Measurements from ENCODE around the gene NISCH.

The NISCH gene

DNA sequence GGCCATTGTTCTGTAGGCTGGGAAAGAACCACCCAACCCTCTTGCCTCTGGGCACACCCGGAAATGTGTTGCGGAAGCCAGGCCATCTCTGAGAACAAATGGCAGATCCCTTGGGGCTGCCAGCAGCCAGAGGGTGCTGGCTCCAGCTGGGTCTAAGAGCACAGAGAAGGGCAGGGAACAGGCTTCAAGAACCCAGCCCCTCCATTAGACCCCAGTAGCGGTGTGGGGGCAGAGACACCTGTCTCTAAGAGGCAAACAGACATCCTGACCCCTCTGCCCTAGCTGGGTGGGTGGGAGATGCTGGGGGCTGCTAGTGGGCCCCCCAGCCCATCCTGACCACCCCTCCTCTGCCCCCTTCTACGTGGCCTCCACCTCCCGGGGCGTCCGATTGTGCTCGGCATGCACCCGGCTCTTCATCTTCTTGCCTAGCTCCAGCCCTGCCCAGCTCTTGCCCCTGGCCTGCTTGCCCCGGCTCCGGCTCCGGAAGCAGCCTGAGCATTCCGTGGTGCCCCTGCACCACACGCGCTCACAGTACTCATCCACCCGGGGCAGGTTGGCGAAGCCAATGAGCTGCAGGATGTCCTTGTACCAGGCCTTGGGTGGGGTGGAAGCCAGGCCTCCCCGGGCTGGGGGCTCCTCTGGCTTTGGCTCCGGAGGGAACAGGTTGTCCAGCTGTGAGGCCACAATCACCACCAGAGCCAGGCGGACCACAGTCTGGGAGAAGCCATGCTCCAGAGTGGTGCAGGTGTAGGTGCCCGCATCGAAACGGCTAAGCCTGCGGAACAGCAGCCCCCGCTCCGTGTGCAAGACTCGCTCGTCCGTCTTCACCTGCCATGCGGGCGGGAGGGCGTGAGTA, 19.9 kb upstream of the NISCH start:
- no peak for DNase-seq (ENCODE audit: low spot score)

DNA sequence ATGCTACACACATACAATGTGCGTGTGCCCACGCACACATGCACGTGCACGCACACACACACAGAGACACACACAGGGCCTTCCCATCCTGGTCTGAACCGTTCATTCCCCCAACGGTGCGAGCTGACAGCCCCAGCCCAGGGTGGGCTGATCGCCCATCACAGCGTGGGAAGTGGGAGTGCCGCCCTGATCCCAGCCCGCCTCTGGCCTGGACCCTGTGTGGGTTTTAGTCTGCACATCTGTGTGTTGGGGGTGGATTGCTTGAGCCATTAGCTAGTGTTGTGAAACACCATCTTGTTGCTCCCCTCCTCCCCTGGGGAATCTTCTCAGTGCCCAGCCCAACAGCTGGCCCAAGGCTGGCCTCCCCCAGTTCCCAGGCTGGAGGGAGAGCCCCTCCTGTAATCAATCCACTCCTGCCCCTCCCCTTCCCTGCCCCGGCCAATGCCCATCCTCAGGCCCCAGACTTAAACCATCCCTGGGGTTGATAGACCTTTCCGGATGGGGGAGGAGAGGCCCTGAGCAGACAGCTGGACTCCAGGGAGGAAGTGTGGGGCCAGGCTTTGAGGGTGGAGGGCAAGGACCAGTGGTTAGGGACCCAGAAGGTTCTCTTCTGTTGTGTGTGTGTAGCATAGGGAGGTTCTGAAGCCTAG, 18.8 kb upstream of the NISCH start:
- DNase-seq (ENCODE audit: low spot score): no peak

DNA sequence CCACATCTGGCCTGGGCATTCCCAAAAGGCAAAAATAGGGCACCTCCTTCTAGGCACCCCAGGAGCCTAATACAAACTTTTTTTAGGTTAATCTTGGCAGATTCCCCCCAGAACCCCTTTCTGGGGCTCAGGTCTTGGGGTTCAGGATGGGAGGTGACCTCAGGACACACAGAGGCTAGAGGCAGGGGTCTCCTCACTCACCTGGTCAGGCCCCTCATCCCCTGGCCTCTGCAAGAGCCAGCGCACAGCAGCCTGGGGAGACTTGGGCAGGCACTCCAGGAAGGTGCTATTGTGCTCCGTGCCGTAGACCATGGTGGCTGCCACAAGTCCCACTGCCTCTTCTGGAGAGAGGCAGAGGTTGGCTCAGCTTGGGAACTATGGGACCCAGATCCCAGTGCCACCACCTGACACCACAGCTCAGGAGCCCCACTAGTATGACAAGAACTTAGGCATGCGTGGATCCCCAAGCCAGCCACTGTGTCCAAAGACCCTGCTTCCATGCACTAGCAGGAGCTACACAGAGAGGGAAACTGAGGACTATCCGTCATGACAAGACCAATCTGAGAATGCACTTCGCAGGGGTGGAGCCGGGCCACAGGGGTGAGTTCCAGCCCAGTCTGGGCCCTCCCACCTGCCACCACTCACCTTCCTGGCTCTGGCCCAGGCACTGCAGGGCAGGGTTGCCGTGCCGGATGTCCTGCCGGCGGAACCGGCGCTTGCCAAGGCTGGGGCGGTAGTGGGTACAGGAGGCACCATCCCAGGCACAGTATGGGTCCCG, 17.9 kb upstream of the NISCH start:
- no peak for DNase-seq (ENCODE audit: low spot score)

DNA sequence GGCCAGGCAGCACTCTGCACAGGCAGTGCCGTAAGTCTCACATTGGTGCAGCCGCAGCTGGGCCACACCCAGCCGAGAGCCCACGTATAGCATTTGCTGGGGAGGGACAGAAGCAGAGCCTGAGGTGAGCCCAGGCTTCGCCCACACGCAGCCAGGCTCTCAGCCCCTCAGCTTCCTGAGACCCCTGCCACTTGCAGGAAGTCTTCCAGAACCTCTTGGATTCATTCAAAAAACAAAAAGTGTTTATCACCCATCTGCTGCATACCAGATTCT, 17.4 kb upstream of the NISCH start:
- no peak for DNase-seq (ENCODE audit: low spot score)

DNA sequence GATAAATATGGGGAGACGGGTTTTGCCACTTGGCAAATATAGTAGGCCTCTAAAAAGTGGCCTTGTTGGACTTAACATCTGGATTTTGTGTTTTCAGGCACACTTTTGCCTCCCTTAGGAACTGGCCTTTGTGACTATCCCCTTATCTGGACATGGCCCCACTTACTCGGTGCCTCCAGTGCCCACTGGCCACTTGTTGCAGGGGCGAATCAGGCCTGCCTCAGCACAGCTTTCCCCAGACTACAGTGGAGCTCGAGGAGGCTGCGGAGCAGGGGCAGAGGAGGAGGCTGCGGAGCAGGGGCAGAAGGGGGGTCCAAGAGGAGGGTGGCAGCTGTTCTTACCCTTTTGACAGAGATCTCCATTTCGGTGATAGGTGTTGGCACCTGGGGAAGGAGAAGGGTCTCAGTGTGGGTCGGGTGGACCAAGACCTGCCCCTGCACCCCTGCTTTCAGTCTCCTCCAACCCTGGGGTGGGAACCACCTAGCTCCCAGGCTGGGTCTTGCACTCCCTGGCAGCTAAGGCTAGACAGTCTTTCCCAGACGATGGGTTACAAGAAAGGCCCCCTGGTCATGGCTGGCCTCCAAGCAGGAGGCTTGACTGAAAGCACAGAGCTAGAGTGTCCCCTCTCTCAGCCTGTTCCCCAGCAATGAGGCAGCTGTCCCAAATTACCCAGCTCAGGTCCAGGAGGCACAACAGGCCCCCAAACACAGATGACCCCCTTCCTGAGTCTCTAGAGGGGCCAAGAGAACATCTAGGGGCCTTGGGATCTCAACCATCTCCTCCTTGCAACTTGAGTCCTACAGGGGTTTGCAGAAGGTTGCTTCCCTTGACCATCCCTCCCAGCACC, 16.6 kb upstream of the NISCH start:
- DNase-seq (ENCODE audit: low spot score): no peak

DNA sequence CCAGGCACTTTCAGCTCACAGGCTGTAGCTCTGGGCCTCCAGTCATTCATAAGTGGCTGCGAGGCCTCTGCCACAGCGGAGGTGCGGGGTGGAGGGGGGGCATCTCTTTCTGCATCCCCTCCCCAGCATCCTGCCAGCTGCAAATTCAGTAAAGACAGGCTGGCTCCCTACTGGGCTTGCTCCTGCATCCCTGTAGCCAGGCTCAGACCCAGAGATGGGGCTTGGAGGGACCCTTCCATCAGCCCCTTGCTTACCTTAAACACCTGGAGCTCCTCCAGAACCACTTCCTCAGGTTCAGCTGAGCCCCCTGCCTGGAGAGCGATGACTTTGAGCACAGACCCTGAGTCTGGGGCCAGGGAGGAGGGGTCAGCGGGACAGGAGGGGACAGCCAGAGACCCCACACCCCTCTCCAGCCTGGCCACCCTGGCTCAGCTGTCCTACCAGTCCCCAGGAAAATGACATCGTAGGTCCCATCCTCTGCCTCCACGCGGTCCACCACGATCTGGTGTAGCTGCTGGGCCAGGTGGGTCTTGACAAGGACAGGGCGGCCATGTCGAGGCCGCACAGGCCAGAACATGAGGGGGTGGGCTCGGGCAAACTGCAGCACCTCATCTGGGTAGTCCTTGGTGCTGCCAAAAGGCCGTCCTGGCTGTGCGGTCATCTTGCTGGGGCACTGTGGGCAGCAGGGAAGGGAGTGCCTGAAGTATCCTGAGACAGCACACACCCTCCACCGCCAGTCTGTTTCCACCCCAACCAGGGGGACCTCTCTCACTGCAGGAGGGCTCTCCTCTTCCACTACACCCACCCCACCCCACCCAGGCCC, 15.8 kb upstream of the NISCH start:
- no peak for DNase-seq (ENCODE audit: low spot score)

DNA sequence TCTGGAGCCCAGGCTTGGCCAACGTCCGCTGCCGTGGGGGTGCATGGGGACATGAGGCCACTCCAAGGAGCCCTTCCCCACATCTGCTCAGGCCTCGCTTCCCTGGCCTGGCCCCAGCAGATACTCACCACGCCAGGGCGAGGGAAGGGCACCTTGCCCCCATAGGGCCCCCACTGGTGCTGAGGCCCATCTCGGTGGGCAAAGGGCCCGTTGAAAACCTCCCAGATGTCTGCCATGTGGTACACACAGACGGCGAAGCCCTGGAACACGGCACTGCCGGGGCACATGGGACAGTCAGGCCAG, 15.2 kb upstream of the NISCH start:
- no peak for DNase-seq (ENCODE audit: low spot score)

DNA sequence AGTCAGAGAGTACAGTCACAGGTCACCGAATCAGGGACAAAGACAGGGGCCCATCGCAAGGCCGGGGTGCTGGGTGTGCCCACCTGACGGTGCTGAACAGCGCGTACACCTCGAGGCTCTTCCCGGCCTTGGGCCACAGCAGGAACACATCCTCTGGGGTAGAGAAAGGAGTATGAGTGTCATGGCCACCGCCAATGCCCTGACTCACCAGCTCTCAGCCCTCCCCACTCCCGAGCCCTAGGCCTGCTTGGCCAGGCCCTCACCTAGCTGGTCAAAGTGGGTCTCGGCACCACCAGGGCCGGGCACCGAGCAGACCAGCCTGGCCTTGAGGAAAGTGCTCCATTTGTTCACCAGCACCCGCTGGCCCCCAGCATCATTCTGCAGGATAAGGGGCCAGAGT, 14.7 kb upstream of the NISCH start:
- no peak for DNase-seq (ENCODE audit: low spot score)

DNA sequence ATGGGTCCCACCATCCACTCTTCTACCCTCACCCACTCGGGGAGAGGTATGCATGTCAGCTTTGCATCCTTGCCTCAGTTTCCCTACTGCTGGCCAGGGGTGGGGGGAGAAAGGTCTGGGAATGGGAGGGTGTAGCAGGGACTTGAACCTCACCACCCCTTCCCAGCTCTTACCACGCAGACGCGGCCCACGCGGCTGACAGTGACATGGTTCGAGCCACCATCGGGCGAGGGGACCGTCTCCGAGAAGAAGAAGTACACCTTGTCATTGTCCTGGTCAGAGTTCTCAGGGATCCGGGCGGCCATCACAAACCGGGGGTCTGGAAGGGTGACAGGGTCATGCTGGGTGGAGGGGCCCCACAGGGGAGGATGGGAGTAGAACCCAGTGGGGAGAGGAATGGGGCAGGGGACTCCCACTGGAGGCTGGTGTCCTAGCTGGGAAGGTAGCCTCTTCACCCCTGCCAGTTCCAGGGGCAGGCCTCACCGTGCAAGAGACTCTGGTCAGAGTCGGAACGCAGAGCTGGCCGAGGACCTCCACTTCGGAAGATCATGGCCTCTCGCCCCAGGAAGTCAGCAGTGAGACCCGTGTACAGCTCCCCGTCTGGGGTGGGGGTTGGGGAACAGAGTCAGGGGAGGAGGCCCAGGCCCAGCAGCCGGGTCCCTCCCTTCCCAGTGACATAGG, 14.2 kb upstream of the NISCH start:
- DNase-seq (ENCODE audit: low spot score): no peak

DNA sequence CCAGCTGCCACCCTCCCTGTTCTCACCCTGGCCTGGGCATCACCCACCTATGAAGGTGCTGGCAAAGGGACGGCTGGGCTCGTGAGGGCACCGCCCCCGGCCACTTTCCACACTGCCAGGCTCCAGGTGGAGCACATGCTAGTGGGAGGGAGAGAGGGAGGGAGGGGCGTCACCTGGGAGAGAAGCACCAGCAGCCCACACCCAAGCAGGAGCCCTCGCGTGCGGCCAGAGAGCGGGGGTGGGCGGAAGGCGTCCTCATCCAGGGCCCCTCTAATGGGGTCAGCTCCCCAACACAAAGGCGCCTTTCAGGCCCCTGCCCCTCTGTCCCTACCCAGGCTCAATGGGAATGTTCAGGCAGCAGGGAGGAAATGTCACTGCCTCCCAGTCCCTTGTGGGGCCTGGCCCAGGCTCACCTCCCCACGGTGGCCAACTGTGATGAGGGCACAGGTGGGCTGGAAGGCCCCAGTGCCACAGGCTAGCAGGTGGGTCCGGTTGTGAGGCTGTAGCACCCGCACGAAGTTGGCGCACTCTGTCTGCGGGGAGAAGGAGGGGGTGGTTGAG, 13.6 kb upstream of the NISCH start:
- no peak for DNase-seq (ENCODE audit: low spot score)

DNA sequence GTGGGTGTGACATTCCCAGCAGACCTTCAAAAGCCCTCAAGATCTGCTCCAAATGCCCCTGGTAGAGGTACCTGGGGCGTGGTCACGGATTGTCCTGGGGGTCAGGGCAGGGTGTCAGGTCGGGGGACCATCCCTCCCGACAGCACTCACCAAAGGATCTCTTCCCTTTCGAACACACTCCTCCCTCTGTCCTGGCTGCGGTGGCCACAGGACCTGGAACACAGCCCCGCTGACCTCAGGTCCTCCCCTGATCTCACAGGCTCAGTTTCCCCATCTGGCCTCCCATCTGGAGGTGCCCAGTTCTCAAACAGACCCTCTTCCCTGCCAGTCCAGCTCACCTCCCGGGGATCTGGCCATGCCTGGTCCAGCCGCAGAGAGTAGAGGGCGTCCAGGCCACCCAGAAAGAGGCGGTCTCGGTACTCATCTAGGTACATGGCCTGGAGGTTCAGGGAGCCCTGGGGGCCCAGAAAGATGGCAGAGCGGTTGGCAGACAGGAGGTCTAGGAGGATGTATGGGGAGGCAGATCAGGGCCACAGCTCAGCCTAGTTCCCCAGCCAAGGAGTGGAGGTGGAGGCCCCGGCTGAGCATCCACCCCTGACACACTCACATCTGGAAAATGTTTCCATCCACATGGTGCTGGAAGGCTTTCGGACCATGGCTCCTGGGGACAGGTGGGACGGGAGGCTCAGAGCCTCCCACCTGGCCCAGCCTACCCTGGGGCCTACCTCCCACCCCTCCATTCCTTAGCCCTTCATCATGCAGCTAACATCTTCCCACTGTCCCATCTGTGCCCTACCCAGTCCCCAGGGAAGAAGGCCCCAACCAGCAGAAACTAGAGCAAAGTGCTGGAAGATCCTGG, 12.8 kb upstream of the NISCH start:
- DNase-seq (ENCODE audit: low spot score): no peak

DNA sequence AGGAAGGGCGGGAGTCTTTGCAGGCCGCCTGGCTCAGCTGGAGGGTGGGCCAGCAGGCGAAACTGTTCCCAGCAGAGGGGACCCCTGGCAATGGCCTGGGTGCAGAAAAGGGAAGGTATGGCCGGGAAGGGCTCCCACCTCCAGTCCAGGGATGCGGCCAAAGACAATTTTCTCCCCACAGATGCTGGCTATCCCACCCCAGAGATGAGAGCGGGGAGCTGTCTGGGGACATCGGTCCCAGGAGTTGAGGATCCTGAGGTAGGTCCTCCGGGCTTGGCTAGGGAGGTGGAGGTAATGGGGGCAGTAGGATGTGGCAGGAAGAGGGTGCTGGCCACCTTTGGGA, 12.2 kb upstream of the NISCH start:
- no peak for DNase-seq (ENCODE audit: low spot score)

DNA sequence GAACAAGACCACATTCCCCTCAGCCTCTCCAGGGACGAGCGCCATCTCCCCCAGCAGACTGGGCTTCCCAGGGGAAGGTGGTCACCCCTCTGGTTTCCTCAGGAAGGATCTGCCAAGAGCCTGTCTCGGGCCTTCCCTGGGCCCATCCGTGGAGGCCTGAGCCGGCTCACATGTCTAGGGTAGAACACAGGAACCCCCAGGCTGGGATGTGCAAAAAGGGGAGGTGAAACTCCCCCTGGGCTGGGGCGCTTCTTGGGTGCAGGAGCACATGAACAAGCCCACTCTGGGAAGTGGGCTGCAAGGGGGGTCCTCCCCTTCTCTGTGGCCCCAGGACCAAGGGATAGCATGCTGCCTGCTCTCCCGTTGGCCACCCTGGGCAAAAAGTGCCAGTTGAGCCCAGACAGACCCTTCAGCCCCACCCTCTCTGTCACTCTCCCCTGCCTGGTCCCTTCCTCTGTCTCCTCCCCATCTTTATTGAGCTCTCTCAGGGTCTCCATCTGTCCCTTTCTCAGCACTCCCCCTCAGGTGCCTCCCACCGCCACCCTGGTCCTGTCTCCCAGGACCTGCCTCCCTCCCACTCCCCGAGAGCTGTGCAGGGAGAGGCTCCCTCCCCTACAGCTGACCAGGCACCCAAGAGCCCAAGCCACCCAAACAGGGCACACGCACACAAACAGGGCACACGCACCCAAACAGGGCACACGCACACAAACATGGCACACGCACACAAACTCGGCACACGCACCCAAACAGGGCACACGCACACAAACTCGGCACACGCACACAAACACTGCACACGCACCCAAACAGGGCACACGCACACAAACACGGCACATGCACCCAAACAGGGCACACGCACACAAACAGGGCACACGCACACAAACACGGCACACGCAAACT, 11.4 kb upstream of the NISCH start:
- no peak for DNase-seq (ENCODE audit: low spot score)

DNA sequence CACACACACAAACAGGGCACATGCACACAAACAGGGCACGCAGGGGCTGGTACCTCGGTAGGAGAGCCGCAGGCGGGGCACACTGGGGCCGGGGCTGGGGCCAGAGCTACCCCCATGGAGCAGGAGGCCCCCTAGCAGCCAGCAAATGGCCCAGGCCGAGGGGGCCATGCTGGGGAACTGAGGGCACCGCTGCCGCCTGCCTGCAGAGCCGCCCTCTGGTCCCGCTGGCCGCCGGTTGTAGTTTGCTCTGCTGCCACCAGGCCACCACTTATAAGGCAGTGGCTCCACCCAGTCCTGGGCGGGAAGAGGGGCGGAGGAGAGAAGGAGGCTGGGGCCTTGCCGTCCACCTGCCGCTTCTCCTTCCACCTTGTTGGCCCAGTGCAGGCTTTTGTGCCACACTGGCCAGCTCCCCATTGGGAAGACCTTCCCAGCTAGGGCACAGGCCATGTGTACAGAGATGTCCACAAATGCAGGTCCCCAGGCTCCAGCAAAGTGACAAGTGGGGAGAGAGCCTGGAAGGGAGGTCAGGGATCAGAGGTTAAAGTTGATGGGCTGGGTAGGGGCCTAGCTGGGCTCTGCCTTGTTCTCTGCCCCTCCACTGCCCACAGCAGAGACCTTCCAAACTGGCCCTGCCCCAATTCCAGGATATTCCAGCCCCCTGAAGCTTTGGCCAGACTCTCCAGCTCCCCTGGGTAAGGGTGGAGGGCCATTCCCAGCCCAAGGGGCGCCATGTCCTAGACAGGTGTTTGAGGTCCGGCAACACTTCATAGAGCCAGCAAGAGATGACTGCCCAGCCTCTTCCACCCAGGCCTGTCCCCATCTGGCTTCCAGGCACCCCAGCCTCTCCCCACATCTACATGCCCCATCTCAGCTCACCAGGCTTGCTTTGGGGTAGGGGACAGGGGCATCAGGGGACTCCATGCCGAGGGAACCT, 10.3 kb upstream of the NISCH start, which contains the start of gene SEMA3G:
SEMA3G (minus strand) TSS at position 244 of the 934 bp plus-strand sequence; CDS start at position 168, 76 bp downstream.
- DNase-seq (ENCODE audit: low spot score): no peak

DNA sequence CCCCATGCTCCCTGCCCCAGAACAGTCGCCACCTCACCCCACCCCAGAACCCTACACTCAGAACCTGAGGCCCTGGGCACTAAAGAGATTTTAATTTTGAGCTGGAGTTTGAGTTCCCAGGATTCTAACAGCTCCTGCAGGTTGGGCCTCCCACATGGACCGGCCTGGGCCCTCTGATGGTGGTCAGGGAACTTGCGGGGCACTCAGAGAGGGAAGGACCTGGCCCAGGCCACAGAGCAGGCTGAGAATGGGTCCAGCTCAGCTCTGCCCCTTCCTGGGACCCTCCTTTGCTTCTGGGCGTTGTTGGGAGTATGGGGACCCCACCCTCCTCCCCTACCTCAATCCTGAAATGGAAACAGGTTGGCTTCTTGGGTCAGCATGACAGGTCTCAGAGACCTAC, 9.4 kb upstream of the NISCH start:
- no peak for DNase-seq (ENCODE audit: low spot score)

DNA sequence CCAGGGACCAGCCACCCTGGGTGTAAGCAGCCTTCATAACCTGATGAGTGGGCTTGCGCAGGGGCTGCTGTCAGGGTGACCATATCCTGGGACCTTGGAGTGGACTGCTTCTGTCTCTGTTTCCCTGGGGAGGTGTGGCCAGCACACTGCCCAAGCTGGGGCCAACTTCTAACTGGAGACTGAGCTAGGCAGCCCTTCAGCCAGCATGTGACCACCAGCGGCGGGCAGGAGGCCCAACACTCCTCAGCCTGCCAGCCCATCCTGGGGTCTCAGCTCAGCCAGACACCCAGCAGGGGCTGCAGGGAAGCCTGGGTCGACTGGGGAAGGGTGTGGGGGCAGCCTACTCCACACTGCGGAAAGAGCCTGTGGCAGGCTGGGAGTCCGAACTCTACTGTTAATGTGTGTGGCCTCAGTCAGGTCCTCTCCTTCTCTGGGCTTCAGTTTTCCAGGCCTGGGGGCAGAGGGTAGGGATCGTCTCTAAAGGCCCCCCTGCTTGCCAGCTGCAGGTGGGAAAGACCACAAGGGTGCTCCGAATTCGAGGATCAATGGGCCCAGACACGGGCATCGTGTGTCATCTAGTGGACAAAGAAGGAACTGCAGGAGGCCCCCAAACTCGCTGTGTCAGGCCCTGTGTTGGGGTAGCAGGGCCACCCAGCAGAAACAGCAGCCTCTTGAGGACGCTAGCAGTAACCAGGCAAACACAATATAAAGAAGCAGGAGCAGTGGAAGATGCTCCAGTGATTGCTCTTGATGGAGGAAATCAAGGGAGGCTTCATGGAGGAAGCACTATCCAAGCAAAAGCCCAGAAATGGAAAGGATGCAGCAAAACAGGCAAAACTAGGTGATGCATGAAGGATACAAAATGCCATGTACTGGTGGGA, 8.5 kb upstream of the NISCH start:
- no peak for DNase-seq (ENCODE audit: low spot score)
